ENCODE results near the gene ZNF221. TPM values are rescaled to one million over a fixed set of nuclear protein-coding genes. Genes with fewer than 3 reads are reported as not detected.

Gene ZNF221
- total RNA-seq, 1 experiment from 2014 or later: 2.8 TPM

DNA sequence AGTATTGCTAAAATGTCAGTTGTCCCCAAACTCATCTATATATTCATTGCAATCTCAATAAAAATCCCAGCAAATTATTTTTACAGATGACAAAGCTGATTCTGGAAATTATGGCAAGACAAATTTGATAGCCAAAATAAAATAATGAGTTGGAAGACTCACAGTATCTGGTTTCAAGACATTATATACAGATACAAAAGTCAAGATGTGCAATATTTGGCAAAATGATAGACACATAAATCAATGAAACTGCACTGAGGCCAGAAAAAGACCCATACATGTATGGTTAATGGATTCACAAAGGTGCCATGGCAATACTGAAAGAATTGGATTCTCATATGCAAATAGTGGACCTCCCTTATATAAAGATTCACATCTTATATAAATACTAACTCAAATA lies 40.1 kb upstream of the ZNF221 start:
- peaks cover 41% of the 10 kb centered on the region; the same call in 1 of the 2 replicates for H3K9me3 ChIP-seq (ENCODE audit: control insufficient read depth, insufficient read depth, low read depth, low read length)
- H3K4me3 ChIP-seq (ENCODE audit: low read depth in 2 of 2, low read length in 2 of 2): no peak overlapping the region
- TF ChIP-seq POLR2AphosphoS5 (IDR thresholded peaks at IDR 0.05; ENCODE audit: low read depth, low read length) (no peak), CTCF (IDR thresholded peaks at IDR 0.05) (no peak), SIN3A (IDR thresholded peaks at IDR 0.05; ENCODE audit: borderline replicate concordance, insufficient read depth, low read depth, low read length) (no peak), REST (IDR thresholded peaks at IDR 0.05; ENCODE audit: insufficient read depth in 1 of 2, low read depth in 2 of 2, low read length in 1 of 2) (no peak), TCF7L2 (IDR thresholded peaks at IDR 0.05; ENCODE audit: low read depth, low read length) (no peak)
- ChIA-PET POLR2A (no interaction called here), CTCF (no interaction called here)
- DNase-seq (ENCODE audit: low read depth, low spot score) (no peak), ATAC-seq (no peak)
- peaks cover 3% of the 10 kb centered on the region for H3K36me3 ChIP-seq (ENCODE audit: control insufficient read depth, insufficient read depth, low read length)
- H3K27me3 ChIP-seq (ENCODE audit: control insufficient read depth, insufficient read depth, low read length): no peaks in the 10 kb centered on the region
- no TSS peak for BruUV-seq (replicated peaks)
- no peak overlapping the region for H3K27ac ChIP-seq (ENCODE audit: low read length)
- intact Hi-C loops (cut with micrococcal nuclease; ENCODE audit: unreplicated experiment): no loop called here
- in situ Hi-C loops (cut with HindIII; ENCODE audit: low pct_unique_long_range_greater_than_20kb, low sequenced_read_pairs): no loop called here
- no peaks in the 10 kb centered on the region for H3K4me1 ChIP-seq (ENCODE audit: control insufficient read depth, insufficient read depth, low read length)

- intact Hi-C loops (cut with micrococcal nuclease; ENCODE audit: unreplicated experiment) (no loop called here), in situ Hi-C loops (cut with HindIII; ENCODE audit: low pct_unique_long_range_greater_than_20kb, low sequenced_read_pairs) (no loop called here)
- TF ChIP-seq TCF7L2 (IDR thresholded peaks at IDR 0.05; ENCODE audit: low read depth, low read length) (no peak), REST (IDR thresholded peaks at IDR 0.05; ENCODE audit: insufficient read depth in 1 of 2, low read depth in 2 of 2, low read length in 1 of 2) (no peak), CTCF (IDR thresholded peaks at IDR 0.05) (no peak), SIN3A (IDR thresholded peaks at IDR 0.05; ENCODE audit: borderline replicate concordance, insufficient read depth, low read depth, low read length) (no peak), POLR2AphosphoS5 (IDR thresholded peaks at IDR 0.05; ENCODE audit: low read depth, low read length) (no peak)
- DNase-seq (ENCODE audit: low read depth, low spot score) (no peak), ATAC-seq (no peak)
- ChIA-PET CTCF (no interaction called here), POLR2A (no interaction called here)
- Histone ChIP-seq H3K9me3 (ENCODE audit: control insufficient read depth, insufficient read depth, low read depth, low read length) (peaks cover 47% of the 10 kb centered on the region; the same call in 1 of the 2 replicates), H3K4me3 (ENCODE audit: low read depth in 2 of 2, low read length in 2 of 2) (no peak overlapping the region), H3K27me3 (ENCODE audit: control insufficient read depth, insufficient read depth, low read length) (no peaks in the 10 kb centered on the region), H3K36me3 (ENCODE audit: control insufficient read depth, insufficient read depth, low read length) (peaks cover 5% of the 10 kb centered on the region), H3K4me1 (ENCODE audit: control insufficient read depth, insufficient read depth, low read length) (no peaks in the 10 kb centered on the region), H3K27ac (ENCODE audit: low read length) (no peak overlapping the region)
- no TSS peak for BruUV-seq (replicated peaks)
These were observed 37.6 kb upstream of the ZNF221 start for GRCh38 chr19:43913383-43913782.
